Measurements from ENCODE around the gene PDCD2L. TPM values are rescaled to one million over a fixed set of nuclear protein-coding genes. Genes with fewer than 3 reads are reported as not detected.

Gene PDCD2L
- total and polyA plus RNA-seq, 9 donors: 6.6 to 15.1 (median 8.9) TPM

- H3K27ac ChIP-seq: no peak overlapping the region
- no peaks in the 10 kb centered on the region for H3K36me3 ChIP-seq
- peak in 2 of 5 donors; percentile 5 to 10 for DNase-seq
- no peaks in the 10 kb centered on the region for H3K9me3 ChIP-seq
- intact Hi-C loops (cut with DNase I): no loop called here
- 17 to 29% (median 19%) methylated on average over 9 of the region's 9 CpGs for WGBS, 3 donors
- no peaks in the 10 kb centered on the region for H3K27me3 ChIP-seq
- H3K4me1 ChIP-seq (ENCODE audit: insufficient read depth): peaks cover 4% of the 10 kb centered on the region
- TF ChIP-seq POLR2A (IDR thresholded peaks at IDR 0.05) (no peak), EP300 (IDR thresholded peaks at IDR 0.05) (no peak)
- TF ChIP-seq, protein P1, sequence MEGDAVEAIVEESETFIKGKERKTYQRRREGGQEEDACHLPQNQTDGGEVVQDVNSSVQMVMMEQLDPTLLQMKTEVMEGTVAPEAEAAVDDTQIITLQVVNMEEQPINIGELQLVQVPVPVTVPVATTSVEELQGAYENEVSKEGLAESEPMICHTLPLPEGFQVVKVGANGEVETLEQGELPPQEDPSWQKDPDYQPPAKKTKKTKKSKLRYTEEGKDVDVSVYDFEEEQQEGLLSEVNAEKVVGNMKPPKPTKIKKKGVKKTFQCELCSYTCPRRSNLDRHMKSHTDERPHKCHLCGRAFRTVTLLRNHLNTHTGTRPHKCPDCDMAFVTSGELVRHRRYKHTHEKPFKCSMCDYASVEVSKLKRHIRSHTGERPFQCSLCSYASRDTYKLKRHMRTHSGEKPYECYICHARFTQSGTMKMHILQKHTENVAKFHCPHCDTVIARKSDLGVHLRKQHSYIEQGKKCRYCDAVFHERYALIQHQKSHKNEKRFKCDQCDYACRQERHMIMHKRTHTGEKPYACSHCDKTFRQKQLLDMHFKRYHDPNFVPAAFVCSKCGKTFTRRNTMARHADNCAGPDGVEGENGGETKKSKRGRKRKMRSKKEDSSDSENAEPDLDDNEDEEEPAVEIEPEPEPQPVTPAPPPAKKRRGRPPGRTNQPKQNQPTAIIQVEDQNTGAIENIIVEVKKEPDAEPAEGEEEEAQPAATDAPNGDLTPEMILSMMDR (IDR thresholded peaks at IDR 0.05): no peak
- H3K4me3 ChIP-seq: no peak overlapping the region
Measured at GRCh38 chr19:34475026-34475974, 71.1 kb downstream of the PDCD2L start.

Other genes with a start within 250 kb of the PDCD2L start
- 100 to 1,000 TPM in 5 of 7 donors, 10 to 100 TPM in 2; 85.8 to 130 (median 116) TPM for gene LSM14A, start 231.9 kb upstream of the PDCD2L start, total RNA-seq
- 100 to 1,000 TPM in 1 of 2 donors, 10 to 100 TPM in 1; 87.5 to 114 TPM for gene LSM14A, start 231.9 kb upstream of the PDCD2L start, polyA plus RNA-seq
- gene GARRE1, start 149.8 kb upstream of the PDCD2L start, total RNA-seq: 10 to 100 TPM; 13.6 to 30.0 (median 22.5) TPM
- gene GARRE1, start 149.8 kb upstream of the PDCD2L start, polyA plus RNA-seq: 10 to 100 TPM; 13.3 to 39.1 TPM
- gene GPI, start 39.2 kb upstream of the PDCD2L start, total RNA-seq: 100 to 1,000 TPM in 6 of 7 donors, 10 to 100 TPM in 1; 70.1 to 187 (median 128) TPM
- gene GPI, start 39.2 kb upstream of the PDCD2L start, polyA plus RNA-seq: 100 to 1,000 TPM in 1 of 2 donors, 10 to 100 TPM in 1; 71.4 to 123 TPM
- 100 to 1,000 TPM in 1 of 7 donors, 10 to 100 TPM in 6; 66.2 to 100 (median 86.1) TPM for gene UBA2, start 24.0 kb downstream of the PDCD2L start, total RNA-seq
- gene UBA2, start 24.0 kb downstream of the PDCD2L start, polyA plus RNA-seq: 10 to 100 TPM; 77.7 to 83.7 TPM
- 10 to 100 TPM; 13.4 to 38.4 (median 34.0) TPM for gene WTIP, start 77.4 kb downstream of the PDCD2L start, total RNA-seq
- 10 to 100 TPM; 20.9 to 23.2 TPM for gene WTIP, start 77.4 kb downstream of the PDCD2L start, polyA plus RNA-seq